Hepatocyte (in vitro differentiated cells): ENCODE data around the gene SIX6.

Experiments
- CTCF ChIP-seq: fragments of 200-600 bp; sonication (generic); IDR thresholded peaks from 2 replicates; pipeline ENCODE4 v1.5.1; 2016; ENCODE audit warnings: antibody characterized with exemption, mild to moderate bottlenecking; ENCODE audit not compliant: poor library complexity
- EZH2phosphoT487 ChIP-seq: fragments of 200-600 bp; sonication (generic); IDR thresholded peaks from one replicate; pipeline ENCODE4 v1.6.1; 2018; ENCODE audit warnings: antibody characterized with exemption, mild to moderate bottlenecking, low read depth, moderate library complexity; ENCODE audit not compliant: unreplicated experiment, severe bottlenecking

GRCh38 chr14:60508707-60509437 lies at the start of gene SIX6:
- TF ChIP-seq CTCF (no peak), EZH2phosphoT487 (peak; percentile 37)
